GM21447 (cell line): ENCODE data around the gene BCL2L13.
A peak's percentile ranks its signal among the peaks of the same experiment; 100 is the strongest.

ENCODE experiments used
- ATAC-seq: cut with Tn5 transposase; IDR thresholded peaks from one replicate; pipeline ENCODE4 v1.9.1; 2021; ENCODE audit not compliant: unreplicated experiment

Gene BCL2L13

GRCh38 chr22:17726006-17726927 is 87.7 kb downstream of the BCL2L13 start:
- ATAC-seq: no peak

DNA sequence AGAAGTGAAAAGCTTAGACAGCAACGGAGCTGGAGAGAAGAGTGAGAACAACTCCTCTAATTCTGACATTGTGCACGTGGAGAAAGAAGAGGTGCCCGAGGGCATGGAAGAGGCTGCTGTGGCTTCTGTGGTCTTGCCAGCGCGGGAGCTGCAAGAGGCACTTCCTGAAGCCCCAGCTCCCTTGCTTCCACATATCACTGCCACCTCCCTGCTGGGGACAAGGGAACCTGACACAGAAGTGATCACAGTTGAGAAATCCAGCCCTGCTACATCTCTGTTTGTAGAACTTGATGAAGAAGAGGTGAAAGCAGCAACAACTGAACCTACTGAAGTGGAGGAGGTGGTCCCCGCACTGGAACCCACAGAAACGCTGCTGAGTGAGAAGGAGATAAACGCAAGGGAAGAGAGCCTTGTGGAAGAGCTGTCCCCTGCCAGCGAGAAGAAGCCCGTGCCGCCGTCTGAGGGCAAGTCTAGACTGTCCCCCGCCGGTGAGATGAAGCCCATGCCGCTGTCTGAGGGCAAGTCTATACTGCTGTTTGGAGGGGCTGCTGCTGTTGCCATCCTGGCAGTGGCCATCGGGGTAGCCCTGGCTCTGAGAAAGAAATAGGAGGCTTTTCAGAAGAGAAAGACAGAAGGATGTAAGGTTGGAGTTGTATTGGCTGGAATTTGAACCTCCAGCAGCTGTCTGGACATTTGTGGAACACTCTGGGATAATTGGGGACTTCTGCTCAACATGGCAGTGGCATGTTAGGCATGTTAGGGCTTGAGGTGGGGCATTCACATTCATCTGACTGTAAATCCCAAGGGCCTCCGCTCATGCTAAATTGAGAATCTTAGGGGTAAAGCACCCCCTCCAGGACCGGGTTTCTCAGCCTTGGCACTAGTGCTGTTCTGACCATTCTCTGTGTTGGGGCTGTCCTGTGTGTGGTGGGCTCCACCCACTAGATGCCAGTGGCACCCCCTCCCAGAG is 88.7 kb downstream of the BCL2L13 start:
- no peak for ATAC-seq

DNA sequence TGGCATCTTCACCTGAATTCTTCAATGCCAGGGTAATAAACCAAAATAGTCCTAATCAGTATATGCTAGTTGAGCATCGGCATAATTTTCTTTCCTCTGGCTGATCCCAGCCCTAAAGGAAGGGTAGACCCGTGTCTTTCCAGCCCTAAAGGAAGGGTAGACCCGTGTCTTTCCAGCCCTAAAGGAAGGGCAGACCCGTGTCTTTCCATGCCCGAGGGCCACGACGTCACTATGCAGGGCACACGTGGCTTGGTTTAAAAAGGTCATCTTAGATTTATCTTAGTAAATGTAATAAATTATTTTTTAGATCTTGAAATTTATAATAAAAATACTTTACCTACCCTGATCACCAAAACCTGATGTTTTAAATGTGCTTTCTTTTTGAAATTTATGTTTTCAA is 90.2 kb downstream of the BCL2L13 start:
- ATAC-seq: no peak

DNA sequence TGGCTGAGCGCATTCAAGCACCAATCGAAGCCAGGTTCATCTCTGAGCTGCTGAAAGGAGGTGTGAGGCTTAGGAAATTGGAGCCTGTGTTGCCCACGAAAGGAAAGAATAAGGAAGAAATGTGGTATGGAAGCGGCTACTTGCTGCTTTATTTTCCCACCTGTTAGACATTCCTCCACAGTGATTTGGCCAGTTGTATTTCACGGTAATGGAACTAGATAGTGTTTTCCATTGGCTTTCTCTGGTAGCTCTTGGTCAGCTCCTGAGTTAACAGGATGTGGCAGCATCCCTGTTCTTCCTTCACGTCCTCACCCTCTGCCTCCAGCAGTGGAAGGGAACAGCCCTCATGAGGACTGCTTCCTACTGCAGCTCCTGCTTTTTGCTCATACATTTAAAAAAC is 91.0 kb downstream of the BCL2L13 start:
- no peak for ATAC-seq

DNA sequence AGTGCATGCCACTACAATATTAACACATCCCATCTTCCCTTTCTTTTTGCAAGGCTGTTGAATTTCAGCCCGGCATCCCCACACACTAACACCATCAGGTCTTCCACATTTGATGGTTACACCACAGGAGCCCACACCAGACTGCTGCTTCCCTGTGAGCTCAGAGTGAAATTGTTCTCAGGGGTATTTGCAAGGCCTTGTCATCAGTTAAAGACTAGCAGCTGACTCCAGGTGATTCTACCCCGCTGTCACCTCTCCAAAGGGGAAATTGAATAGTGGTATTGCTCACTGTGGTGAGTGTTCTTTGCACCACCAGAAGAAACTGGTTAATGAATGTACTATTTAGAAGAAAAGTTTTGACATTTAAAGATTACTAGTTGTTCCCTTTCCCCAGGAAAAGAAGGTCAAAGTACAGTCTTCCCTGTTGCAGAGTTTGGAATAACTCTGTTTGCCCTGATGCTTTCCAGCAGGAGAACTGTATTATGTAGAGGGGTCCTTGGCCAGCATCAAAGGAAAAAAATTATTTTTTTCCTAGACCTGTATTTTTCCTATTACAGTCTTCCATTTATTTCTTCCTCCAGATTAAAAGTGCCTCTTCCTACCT is 93.8 kb downstream of the BCL2L13 start:
- no peak for ATAC-seq

GRCh38 chr22:17733466-17733865 is 94.9 kb downstream of the BCL2L13 start:
- no peak for ATAC-seq

- no peak for ATAC-seq
Measured at GRCh38 chr22:17734187-17734586, 95.6 kb downstream of the BCL2L13 start.

GRCh38 chr22:17738386-17739128 is 100.0 kb downstream of the BCL2L13 start:
- ATAC-seq: no peak

DNA sequence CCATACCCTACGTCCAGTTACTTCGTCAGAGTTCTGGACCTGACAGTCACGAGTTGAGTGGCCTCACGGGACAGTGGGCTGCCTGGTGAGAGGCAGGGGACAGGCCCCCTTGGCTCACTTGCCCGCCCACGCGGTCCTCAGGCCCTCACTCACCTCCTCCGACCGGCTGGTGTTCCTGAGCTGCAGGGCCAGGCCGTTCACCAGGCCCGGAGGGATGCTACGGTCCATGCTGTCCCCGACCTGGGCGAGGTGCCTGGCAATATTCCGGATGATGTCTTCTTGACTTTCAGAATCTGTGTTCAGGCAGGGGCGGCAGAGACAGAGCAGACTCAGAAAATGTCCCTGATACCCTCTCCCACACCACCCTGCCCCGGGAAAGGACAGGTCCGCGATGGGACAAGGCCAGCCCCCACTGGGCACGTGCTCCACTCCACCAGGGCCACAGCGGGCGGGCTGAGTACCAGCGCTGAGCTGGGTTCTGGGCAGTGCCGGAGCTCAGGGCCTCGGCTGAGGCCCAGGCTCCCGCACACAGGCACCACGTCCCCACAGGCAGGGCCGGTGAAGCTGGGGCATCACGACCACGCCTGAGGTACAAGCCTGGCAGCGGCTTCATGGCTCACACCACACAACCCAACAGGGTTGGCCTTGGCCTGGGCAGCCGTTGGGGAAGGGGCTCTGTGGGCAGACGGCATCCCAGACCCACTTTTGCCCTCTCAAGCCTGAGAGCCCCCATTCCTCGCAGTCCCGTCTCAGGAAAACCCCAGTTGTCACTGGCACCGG is 100.8 kb downstream of the BCL2L13 start:
- ATAC-seq: no peak

- ATAC-seq: no peak
Measured at GRCh38 chr22:17741866-17742526, 103.4 kb downstream of the BCL2L13 start.

- ATAC-seq: peak; percentile 58
Measured at GRCh38 chr22:17742527-17742902, 104.0 kb downstream of the BCL2L13 start.

GRCh38 chr22:17743661-17744411 is 105.3 kb downstream of the BCL2L13 start:
- no peak for ATAC-seq

DNA sequence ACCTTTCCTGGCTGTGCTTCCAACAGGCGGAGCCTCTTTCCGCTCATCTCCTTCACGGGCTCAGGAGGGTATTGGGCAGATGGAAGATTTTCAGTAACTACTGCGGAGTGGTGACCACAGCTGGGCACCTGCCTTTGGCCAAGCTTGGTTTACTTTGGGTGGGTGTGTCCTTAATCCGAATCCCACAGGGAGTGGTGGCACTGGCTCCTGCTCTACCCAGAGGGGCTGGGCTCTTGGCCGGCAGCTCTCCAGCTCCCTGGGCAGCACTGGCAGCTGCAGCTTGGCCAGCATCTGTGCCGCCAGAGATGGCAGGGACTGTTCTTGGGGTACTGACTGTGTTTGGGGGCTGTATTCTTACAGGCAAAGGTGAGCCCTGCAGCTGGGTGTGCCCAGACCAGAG is 105.9 kb downstream of the BCL2L13 start:
- no peak for ATAC-seq

DNA sequence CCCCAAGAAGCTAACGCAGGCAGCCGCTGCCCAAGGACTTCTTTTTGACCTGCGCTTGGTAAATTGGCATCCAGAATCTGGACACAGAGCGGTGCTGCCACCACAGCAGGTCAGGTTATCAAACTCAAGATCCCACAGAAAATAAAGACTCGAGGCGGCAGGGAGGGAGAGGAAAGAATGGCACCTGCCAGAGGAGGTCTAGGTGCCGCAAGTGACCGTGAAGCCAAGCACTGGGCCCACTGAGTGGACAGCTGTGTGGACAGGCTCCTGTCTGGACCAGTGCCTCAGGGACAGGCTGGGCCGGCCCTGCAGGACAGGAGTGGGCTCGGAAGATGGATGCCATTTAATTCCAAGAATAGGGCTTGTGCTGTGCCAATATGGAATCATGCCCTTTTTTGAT is 108.4 kb downstream of the BCL2L13 start:
- ATAC-seq: no peak

GRCh38 chr22:17748555-17749353 is 110.2 kb downstream of the BCL2L13 start:
- no peak for ATAC-seq

DNA sequence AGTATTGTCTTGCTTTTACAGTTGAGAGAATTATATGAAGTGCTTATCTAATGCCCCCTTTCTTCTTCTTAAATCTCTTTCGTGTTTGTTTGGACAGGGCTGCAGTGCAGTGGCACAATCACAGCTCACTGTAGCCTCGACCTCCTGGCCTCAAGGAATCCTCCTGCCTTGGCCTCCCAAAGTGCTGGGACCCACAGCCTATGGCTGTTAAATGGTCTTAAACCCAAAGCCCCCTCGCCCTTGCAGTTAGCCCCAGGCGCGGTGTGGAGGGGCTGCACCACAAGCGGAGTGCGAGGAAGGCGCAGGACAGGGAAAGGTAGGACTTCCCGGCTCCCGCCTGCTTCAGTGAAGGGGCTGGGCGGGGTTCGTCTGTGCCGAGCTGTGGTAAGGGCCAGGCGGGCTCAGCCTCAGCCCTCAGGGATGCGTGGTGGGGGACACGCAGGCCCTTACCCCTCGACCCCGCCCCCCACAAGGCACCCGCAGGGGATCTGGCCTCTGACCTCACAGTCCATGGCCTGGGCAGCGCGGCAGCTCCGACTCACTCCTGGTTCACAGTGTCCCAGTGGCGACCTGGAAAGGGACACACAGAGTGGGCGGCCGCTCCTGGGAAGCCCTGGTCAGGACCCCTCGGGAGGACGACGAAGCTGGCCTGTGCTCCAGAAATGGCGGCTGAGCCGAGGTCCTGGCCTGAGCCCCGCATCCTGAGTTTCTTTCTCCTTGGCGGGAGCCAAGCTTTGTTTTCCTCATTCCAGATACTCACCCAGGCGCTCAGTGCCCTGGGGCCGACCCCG is 111.2 kb downstream of the BCL2L13 start:
- no peak for ATAC-seq

DNA sequence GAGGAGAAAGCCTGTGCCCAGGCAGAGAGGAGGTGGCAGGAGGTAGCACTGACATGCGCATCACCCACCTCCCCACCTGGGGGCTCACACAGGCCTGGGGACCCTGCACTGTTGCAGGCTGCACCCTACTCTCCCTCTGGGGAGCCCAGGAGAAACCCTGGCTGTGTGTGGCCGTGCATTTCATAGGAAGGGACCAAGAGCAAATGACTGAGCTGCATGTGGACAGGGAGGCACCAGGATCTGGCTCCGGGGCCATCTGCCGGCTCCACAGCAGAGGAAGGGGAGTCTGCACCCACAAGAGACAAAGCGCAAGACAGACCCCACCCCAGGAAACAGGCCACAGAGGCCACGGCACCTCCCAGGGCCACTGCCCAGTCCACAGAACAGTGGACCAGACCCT is 113.0 kb downstream of the BCL2L13 start:
- no peak for ATAC-seq
